Astrocyte (in vitro differentiated cells and primary cell): ENCODE results near the gene FBLIM1. TPM values are rescaled to one million over a fixed set of nuclear protein-coding genes. Genes with fewer than 3 reads are reported as not detected.
A peak's percentile ranks its signal among the peaks of the same experiment; 100 is the strongest.

Experiments
- DNase-seq: peaks from one replicate; pipeline ENCODE4 v3.0.0-alpha.2; 2010; ENCODE audit warnings: low read depth
- FAIRE-seq: peaks from 2 replicates; lab custom pipeline; 2011; peaks lifted over from hg19 to GRCh38; lab: Jason Lieb, UNC
- H2AFZ ChIP-seq: 2 replicates; pipeline ENCODE4 v1.6.0; 2012; ENCODE audit warnings: low read depth, low read length, inconsistent platforms
- H3K27ac ChIP-seq: 2 replicates; pipeline ENCODE4 v1.5.1; 2011; ENCODE audit warnings: low read depth, low read length, inconsistent platforms
- H3K27me3 ChIP-seq: 2 replicates; pipeline ENCODE4 v1.6.0; 2011; ENCODE audit warnings: low read length, inconsistent platforms; ENCODE audit not compliant: insufficient read depth
- H3K36me3 ChIP-seq: 2 replicates; pipeline ENCODE4 v1.5.1; 2011; ENCODE audit warnings: low read length, inconsistent platforms; ENCODE audit not compliant: insufficient read depth
- H3K4me1 ChIP-seq: 2 replicates; pipeline ENCODE4 v1.5.1; 2011; ENCODE audit warnings: low read length, inconsistent platforms; ENCODE audit not compliant: insufficient read depth
- H3K4me2 ChIP-seq: 2 replicates; pipeline ENCODE4 v1.6.0; 2012; ENCODE audit warnings: low read length, inconsistent platforms
- H3K4me3 ChIP-seq: 2 replicates; pipeline ENCODE4 v1.5.1; 2011; ENCODE audit warnings: low read depth, mild to moderate bottlenecking, low read length, inconsistent platforms; ENCODE audit not compliant: insufficient read depth
- H3K79me2 ChIP-seq: 2 replicates; pipeline ENCODE4 v1.6.0; 2012; ENCODE audit warnings: mild to moderate bottlenecking, low read length, inconsistent platforms; ENCODE audit not compliant: insufficient read depth
- H3K9ac ChIP-seq: 2 replicates; pipeline ENCODE4 v1.6.0; 2012; ENCODE audit warnings: mild to moderate bottlenecking, low read length, inconsistent platforms
- H3K9me3 ChIP-seq: 2 replicates; pipeline ENCODE4 v1.5.1; 2012; ENCODE audit warnings: low read depth, mild to moderate bottlenecking, low read length, inconsistent platforms; ENCODE audit not compliant: insufficient read depth
- H4K20me1 ChIP-seq: 2 replicates; pipeline ENCODE4 v1.6.0; 2012; ENCODE audit warnings: low read length, inconsistent platforms; ENCODE audit not compliant: insufficient read depth
- H3K27ac Mint-ChIP-seq: one replicate; pipeline ENCODE4 v1.8.0; 2021; ENCODE audit warnings: mild to moderate bottlenecking, mixed read lengths; ENCODE audit not compliant: unreplicated experiment
- H3K27me3 Mint-ChIP-seq: one replicate; pipeline ENCODE4 v1.8.0; 2021; ENCODE audit warnings: low read depth, mixed read lengths; ENCODE audit not compliant: unreplicated experiment
- H3K36me3 Mint-ChIP-seq: one replicate; pipeline ENCODE4 v1.8.0; 2021; ENCODE audit warnings: low read depth, mixed read lengths; ENCODE audit not compliant: unreplicated experiment
- H3K4me1 Mint-ChIP-seq: one replicate; pipeline ENCODE4 v1.8.0; 2021; ENCODE audit warnings: low read depth, mixed read lengths; ENCODE audit not compliant: unreplicated experiment
- H3K4me3 Mint-ChIP-seq: one replicate; pipeline ENCODE4 v1.8.0; 2021; ENCODE audit warnings: mild to moderate bottlenecking, moderate library complexity, mixed read lengths; ENCODE audit not compliant: unreplicated experiment
- H3K9me3 Mint-ChIP-seq: one replicate; pipeline ENCODE4 v1.8.0; 2021; ENCODE audit warnings: mild to moderate bottlenecking, mixed read lengths; ENCODE audit not compliant: unreplicated experiment
- EZH2 ChIP-seq: IDR thresholded peaks from 2 replicates; pipeline ENCODE4 v1.6.1; 2012; ENCODE audit warnings: mild to moderate bottlenecking, low read length, inconsistent platforms; ENCODE audit not compliant: insufficient read depth
- total RNA-seq: library from RNA; stranded (reverse); gene quantifications from 2 replicates; pipeline ENCODE4 v1.2.1, GENCODE V29; 2021
- TF ChIP-seq, protein P1 (sequence below): IDR thresholded peaks from 2 replicates; pipeline ENCODE4 v1.5.1; 2011; ENCODE audit warnings: low read depth, mild to moderate bottlenecking, inconsistent platforms, low read length, moderate library complexity; ENCODE audit not compliant: insufficient read depth

FBLIM1 gene
- total RNA-seq, 1 donor from 2014 or later: 179 TPM

DNA sequence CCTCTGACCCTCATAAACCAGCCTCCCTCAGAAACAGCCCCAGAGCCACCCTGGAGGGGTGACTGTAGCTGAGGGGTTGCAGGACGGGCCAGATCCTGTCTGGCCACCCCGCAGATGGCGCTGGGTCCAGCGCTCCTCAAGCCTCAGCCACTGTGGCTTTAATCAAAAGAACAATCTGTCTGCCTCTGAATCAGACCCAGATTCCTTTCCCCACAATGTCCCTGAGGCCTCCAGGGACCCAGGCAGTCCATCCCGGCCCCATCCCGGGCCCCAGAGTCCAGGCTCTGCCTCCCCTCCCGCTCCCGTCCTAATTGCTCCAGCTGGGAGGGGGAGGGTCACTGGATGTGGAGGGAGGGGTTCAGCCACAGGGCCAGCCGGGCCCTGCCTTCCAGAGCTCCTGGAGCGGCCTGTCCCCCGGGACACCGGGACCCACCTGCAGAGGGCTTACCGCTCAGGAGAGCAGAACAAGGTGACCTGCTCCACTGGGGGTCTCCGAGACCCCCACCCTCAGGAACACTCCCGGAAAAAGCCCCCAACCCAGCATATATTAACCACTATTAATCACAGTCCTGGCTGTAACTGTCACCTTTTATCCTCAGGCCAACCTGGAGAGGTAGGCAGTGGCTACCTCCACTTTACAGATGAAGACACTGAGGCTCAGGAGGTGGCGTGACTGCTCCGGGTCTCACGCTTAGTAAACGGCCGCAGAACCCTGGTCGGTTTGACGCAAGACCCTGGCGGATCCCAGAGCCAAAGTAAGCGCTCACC lies 836 bp upstream of the FBLIM1 start:
- Histone ChIP-seq H4K20me1 (peaks cover 23% of the 10 kb centered on the region), H3K9ac (peak overlapping the region; percentile 92), H3K27me3 (no peaks in the 10 kb centered on the region), H3K79me2 (peaks cover 41% of the 10 kb centered on the region), H3K4me1 (peaks cover 23% of the 10 kb centered on the region), H2AFZ (peak overlapping the region; percentile 73), H3K4me2 (peak overlapping the region; percentile 92), H3K9me3 (no peaks in the 10 kb centered on the region), H3K36me3 (no peaks in the 10 kb centered on the region), H3K27ac (peak overlapping the region; percentile 12), H3K4me3 (peak overlapping the region; percentile 53)
- Mint-ChIP-seq H3K36me3 (peaks cover 8% of the 10 kb centered on the region), H3K4me1 (peaks cover 12% of the 10 kb centered on the region), H3K27me3 (peaks cover 4% of the 10 kb centered on the region), H3K4me3 (peak overlapping the region; percentile 87), H3K27ac (peak overlapping the region; percentile 66), H3K9me3 (peaks cover 3% of the 10 kb centered on the region)
- peak; percentile 23 for DNase-seq
- TF ChIP-seq EZH2: no peak
- TF ChIP-seq, protein P1, sequence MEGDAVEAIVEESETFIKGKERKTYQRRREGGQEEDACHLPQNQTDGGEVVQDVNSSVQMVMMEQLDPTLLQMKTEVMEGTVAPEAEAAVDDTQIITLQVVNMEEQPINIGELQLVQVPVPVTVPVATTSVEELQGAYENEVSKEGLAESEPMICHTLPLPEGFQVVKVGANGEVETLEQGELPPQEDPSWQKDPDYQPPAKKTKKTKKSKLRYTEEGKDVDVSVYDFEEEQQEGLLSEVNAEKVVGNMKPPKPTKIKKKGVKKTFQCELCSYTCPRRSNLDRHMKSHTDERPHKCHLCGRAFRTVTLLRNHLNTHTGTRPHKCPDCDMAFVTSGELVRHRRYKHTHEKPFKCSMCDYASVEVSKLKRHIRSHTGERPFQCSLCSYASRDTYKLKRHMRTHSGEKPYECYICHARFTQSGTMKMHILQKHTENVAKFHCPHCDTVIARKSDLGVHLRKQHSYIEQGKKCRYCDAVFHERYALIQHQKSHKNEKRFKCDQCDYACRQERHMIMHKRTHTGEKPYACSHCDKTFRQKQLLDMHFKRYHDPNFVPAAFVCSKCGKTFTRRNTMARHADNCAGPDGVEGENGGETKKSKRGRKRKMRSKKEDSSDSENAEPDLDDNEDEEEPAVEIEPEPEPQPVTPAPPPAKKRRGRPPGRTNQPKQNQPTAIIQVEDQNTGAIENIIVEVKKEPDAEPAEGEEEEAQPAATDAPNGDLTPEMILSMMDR: no peak
- FAIRE-seq: no peak

DNA sequence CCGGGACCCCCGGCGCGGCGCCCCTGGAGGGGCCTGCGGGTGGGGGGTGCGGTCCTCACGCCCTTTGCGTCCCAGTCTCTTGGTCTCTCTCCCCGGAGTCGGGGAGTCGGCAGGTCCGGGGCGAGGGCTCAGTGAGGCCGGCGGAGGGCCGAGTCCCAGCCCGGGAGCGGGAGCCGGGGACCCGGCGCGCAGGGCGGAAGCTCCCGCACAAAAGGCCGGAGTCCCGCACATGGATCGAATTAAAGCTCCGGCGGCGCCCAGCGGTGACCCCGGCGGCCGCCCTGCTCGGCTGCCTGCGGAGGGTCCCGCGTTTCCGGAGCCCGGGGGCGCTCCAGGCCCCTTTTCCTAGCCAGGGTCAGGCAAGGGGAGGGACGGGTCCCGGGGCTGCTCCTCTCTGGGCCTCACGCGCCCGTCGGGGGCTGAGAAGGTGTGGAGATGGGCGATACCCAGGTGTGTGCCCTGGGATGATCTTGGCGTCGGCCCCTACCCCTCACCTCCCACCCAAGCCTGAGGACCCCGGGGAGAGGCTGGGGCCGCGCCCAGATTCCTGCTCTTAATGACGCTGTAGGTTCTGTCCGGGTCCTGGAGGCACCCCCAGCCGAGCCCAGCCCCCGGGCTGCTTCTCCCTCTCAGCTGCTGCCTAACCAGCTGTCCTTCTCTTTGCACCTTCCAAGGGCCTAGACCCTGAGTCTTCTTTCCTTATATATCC lies 512 bp downstream of the FBLIM1 start:
- H3K27me3 ChIP-seq: no peaks in the 10 kb centered on the region
- peaks cover 51% of the 10 kb centered on the region for H3K79me2 ChIP-seq

More for the DNA sequence above, 512 bp downstream of the FBLIM1 start:
- Histone ChIP-seq H4K20me1 (peaks cover 33% of the 10 kb centered on the region), H3K4me1 (peaks cover 23% of the 10 kb centered on the region), H3K27ac (peak overlapping the region; percentile 83), H2AFZ (no peak overlapping the region), H3K4me3 (peak overlapping the region; percentile 79), H3K4me2 (peak overlapping the region; percentile 92), H3K9me3 (no peaks in the 10 kb centered on the region), H3K9ac (peak overlapping the region; percentile 92), H3K36me3 (no peaks in the 10 kb centered on the region)
- Mint-ChIP-seq H3K36me3 (peaks cover 14% of the 10 kb centered on the region), H3K27me3 (peaks cover 4% of the 10 kb centered on the region), H3K4me1 (peaks cover 14% of the 10 kb centered on the region), H3K9me3 (peaks cover 3% of the 10 kb centered on the region), H3K4me3 (peak overlapping the region; percentile 94), H3K27ac (peak overlapping the region; percentile 85)
- TF ChIP-seq, protein P1: no peak
- no peak for TF ChIP-seq EZH2
- no peak for DNase-seq
- FAIRE-seq: no peak
